ENCODE data around the gene GADL1.

Gene GADL1

GRCh38 chr3:30894521-30895251 is at the start of gene GADL1:
TSS of gene GADL1 (minus strand) at chr3:30894661. CDS start at chr3:30894614, 47 bp downstream.
- no peak for DNase-seq (ENCODE audit: low read depth)

GRCh38 chr3:30944124-30944523 is 49.7 kb upstream of the GADL1 start:
- no peak for DNase-seq (ENCODE audit: low read depth)

- DNase-seq (ENCODE audit: low read depth) = no peak
Observed at GRCh38 chr3:30943206-30943605, 48.7 kb upstream of the GADL1 start.

- DNase-seq (ENCODE audit: low read depth) = no peak
Observed at GRCh38 chr3:30941342-30941741, 46.9 kb upstream of the GADL1 start.

- DNase-seq (ENCODE audit: low read depth) = no peak
Observed at GRCh38 chr3:30940740-30941139, 46.3 kb upstream of the GADL1 start.

GRCh38 chr3:30934208-30934550 is 39.7 kb upstream of the GADL1 start:
- DNase-seq (ENCODE audit: low read depth) = no peak

- no peak for DNase-seq (ENCODE audit: low read depth)
Observed at GRCh38 chr3:30933478-30934207, 39.2 kb upstream of the GADL1 start.

- DNase-seq (ENCODE audit: low read depth) = no peak
Observed at GRCh38 chr3:30932513-30933098, 38.1 kb upstream of the GADL1 start.

GRCh38 chr3:30924763-30925162 is 30.3 kb upstream of the GADL1 start:
- DNase-seq (ENCODE audit: low read depth) = peak; percentile 5

GRCh38 chr3:30919564-30919963 is 25.1 kb upstream of the GADL1 start:
- no peak for DNase-seq (ENCODE audit: low read depth)

- no peak for DNase-seq (ENCODE audit: low read depth)
Observed at GRCh38 chr3:30918761-30919160, 24.3 kb upstream of the GADL1 start.

GRCh38 chr3:30915782-30916181 is 21.3 kb upstream of the GADL1 start:
- no peak for DNase-seq (ENCODE audit: low read depth)

GRCh38 chr3:30914696-30915095 is 20.2 kb upstream of the GADL1 start:
- DNase-seq (ENCODE audit: low read depth) = no peak

GRCh38 chr3:30913176-30913575 is 18.7 kb upstream of the GADL1 start:
- no peak for DNase-seq (ENCODE audit: low read depth)

GRCh38 chr3:30912301-30912700 is 17.8 kb upstream of the GADL1 start:
- DNase-seq (ENCODE audit: low read depth) = no peak

GRCh38 chr3:30908456-30909037 is 14.1 kb upstream of the GADL1 start:
- no peak for DNase-seq (ENCODE audit: low read depth)

GRCh38 chr3:30904996-30905395 is 10.5 kb upstream of the GADL1 start:
- DNase-seq (ENCODE audit: low read depth) = peak; percentile 30

GRCh38 chr3:30895329-30895728 is 868 bp upstream of the GADL1 start:
- no peak for DNase-seq (ENCODE audit: low read depth)

GRCh38 chr3:30893678-30894325 is 659 bp downstream of the GADL1 start:
- DNase-seq (ENCODE audit: low read depth) = no peak

GRCh38 chr3:30890907-30891306 is 3.6 kb downstream of the GADL1 start:
- DNase-seq (ENCODE audit: low read depth) = no peak

- no peak for DNase-seq (ENCODE audit: low read depth)
Observed at GRCh38 chr3:30886888-30887287, 7.6 kb downstream of the GADL1 start.

- DNase-seq (ENCODE audit: low read depth) = no peak
Observed at GRCh38 chr3:30878862-30879261, 15.6 kb downstream of the GADL1 start.
